Tibial nerve (tissue), 4 donors: ENCODE data around the gene JAM2.

Experiments
- EP300 ChIP-seq, 2 donors: sonication (generic); formaldehyde crosslinking; IDR thresholded peaks; one replicate each; pipeline ENCODE4 v1.6.1; 2017; ENCODE audit warnings: antibody characterized with exemption in 2 of 2, mild to moderate bottlenecking in 1 of 2
- POLR2A ChIP-seq, 2 donors: fragments of 450-650 bp; IDR thresholded peaks; one replicate each; pipeline ENCODE4 v1.6.1; 2017; ENCODE audit warnings: antibody characterized with exemption in 2 of 2, mild to moderate bottlenecking in 2 of 2, moderate library complexity in 2 of 2
- TF ChIP-seq, protein P1 (sequence below), 5 experiments: fragments of 200-600 bp in 3 of 5; fragments of 450-650 bp in 2 of 5; sonication (generic) in 3 of 5; IDR thresholded peaks; one replicate each; pipeline ENCODE4 v1.5.1; 2016 to 2019; ENCODE audit warnings: antibody characterized with exemption in 5 of 5, mild to moderate bottlenecking in 3 of 5, moderate library complexity in 2 of 5

DNA sequence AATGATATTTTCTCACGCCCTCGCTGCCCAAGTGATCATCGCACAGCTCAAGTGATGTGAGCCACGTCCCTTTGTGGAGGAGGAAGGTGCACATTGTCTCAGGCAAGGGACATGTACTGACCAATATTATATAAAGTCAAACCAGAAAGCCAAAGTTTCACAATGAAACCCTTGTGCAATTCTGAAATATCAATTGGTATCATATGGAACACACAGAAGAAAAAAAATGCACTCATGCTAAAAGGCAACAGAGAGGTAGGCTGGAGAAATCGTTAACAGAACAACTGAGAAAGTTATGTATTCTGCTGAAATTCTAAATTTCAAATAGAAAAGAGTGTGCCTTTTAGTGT is 1.9 kb downstream of the JAM2 start:
- TF ChIP-seq POLR2A (IDR thresholded peaks at IDR 0.05) (no peak), EP300 (IDR thresholded peaks at IDR 0.05) (no peak)
- TF ChIP-seq, protein P1, sequence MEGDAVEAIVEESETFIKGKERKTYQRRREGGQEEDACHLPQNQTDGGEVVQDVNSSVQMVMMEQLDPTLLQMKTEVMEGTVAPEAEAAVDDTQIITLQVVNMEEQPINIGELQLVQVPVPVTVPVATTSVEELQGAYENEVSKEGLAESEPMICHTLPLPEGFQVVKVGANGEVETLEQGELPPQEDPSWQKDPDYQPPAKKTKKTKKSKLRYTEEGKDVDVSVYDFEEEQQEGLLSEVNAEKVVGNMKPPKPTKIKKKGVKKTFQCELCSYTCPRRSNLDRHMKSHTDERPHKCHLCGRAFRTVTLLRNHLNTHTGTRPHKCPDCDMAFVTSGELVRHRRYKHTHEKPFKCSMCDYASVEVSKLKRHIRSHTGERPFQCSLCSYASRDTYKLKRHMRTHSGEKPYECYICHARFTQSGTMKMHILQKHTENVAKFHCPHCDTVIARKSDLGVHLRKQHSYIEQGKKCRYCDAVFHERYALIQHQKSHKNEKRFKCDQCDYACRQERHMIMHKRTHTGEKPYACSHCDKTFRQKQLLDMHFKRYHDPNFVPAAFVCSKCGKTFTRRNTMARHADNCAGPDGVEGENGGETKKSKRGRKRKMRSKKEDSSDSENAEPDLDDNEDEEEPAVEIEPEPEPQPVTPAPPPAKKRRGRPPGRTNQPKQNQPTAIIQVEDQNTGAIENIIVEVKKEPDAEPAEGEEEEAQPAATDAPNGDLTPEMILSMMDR (IDR thresholded peaks at IDR 0.05): no peak
